B cell (primary cell): ENCODE results near the gene NYNRIN. TPM values are rescaled to one million over a fixed set of nuclear protein-coding genes. Genes with fewer than 3 reads are reported as not detected.

ENCODE experiments used
- ATAC-seq: fragments of 200-7000 bp; cut with Tn5 transposase; one replicate; pipeline ENCODE4 v1.10.0; 2021; ENCODE audit warnings: low read depth, mild to moderate bottlenecking, moderate number of reproducible peaks, moderate library complexity
- CTCF ChIA-PET: fragments of 350-600 bp; sonication (Branson Sonifier 250); formaldehyde crosslinking; loops from one replicate; lab custom pipeline; 2021; ENCODE audit warnings: antibody characterized with exemption, inconsistent platforms; lab: Charles Lee
- POLR2A ChIA-PET: fragments of 350-600 bp; sonication (Branson Sonifier 250); formaldehyde crosslinking; loops from one replicate; lab custom pipeline; 2021; ENCODE audit warnings: antibody characterized with exemption; lab: Charles Lee
- DNase-seq: peaks from one replicate; pipeline ENCODE4 v3.0.0; 2013
- H2AFZ ChIP-seq: 2 replicates; pipeline ENCODE4 v1.6.1; 2012; ENCODE audit warnings: mild to moderate bottlenecking, low read depth, low read length; ENCODE audit not compliant: insufficient read depth, poor library complexity, severe bottlenecking
- H3K27ac ChIP-seq, 2 donors: 1 replicate in 1 of 2; 2 replicates in 1 of 2; pipeline ENCODE4 v1.5.1; 2012 to 2013; ENCODE audit warnings: low read length in 2 of 2, mild to moderate bottlenecking in 2 of 2, moderate library complexity in 1 of 2
- H3K27me3 ChIP-seq, 4 experiments: fragments of 200-600 bp in 1 of 4; sonication (generic) in 1 of 4; replicated peaks in 1 of 4; 1 replicate in 2 of 4; 2 replicates in 2 of 4; pipeline versions ENCODE4 v1.6.1 to v1.7.0; 2013 to 2016; ENCODE audit warnings: low read length in 3 of 4, mild to moderate bottlenecking in 2 of 4, mixed read lengths in 1 of 4, moderate library complexity in 1 of 4; ENCODE audit not compliant: insufficient read depth in 4 of 4, control insufficient read depth in 3 of 4; ENCODE audit errors: control extremely low read depth in 1 of 4
- H3K36me3 ChIP-seq, 2 experiments: replicated peaks in 1 of 2; 1 replicate in 1 of 2; 2 replicates in 1 of 2; pipeline versions ENCODE4 v1.6.1 to v1.7.1; 2013; ENCODE audit warnings: low read length in 1 of 2; ENCODE audit not compliant: insufficient read depth in 2 of 2, control insufficient read depth in 1 of 2; ENCODE audit errors: control extremely low read depth in 1 of 2, extremely low read depth in 1 of 2
- H3K4me1 ChIP-seq, 2 donors: fragments of 200-600 bp in 1 of 2; sonication (generic) in 1 of 2; 1 replicate in 1 of 2; 2 replicates in 1 of 2; pipeline versions ENCODE4 v1.5.1 to v1.6.1; 2013 to 2017; ENCODE audit warnings: low read length in 2 of 2; ENCODE audit not compliant: control insufficient read depth in 2 of 2, insufficient read depth in 2 of 2
- H3K4me2 ChIP-seq: replicated peaks from 2 replicates; pipeline ENCODE3; 2012; ENCODE audit warnings: mild to moderate bottlenecking, low read depth, low read length; ENCODE audit not compliant: poor library complexity, severe bottlenecking
- H3K4me3 ChIP-seq, 5 experiments: fragments of 200-600 bp in 1 of 5; sonication (generic) in 1 of 5; 1 replicate in 3 of 5; 2 replicates in 2 of 5; pipeline versions ENCODE4 v1.5.1 to v1.7.0; 2011 to 2016; ENCODE audit warnings: low read length in 4 of 5, mild to moderate bottlenecking in 4 of 5, low read depth in 2 of 5, control low read depth in 1 of 5, moderate library complexity in 1 of 5; ENCODE audit not compliant: insufficient read depth in 1 of 5; ENCODE audit errors: control extremely low read depth in 1 of 5, extremely low read depth in 1 of 5
- H3K79me2 ChIP-seq: fragments of 200-600 bp; sonication (generic); one replicate; pipeline ENCODE4 v1.6.0; 2016; ENCODE audit warnings: low read length; ENCODE audit not compliant: control insufficient read depth, insufficient read depth
- H3K9ac ChIP-seq: fragments of 200-600 bp; sonication (generic); 2 replicates; pipeline ENCODE4 v1.6.1; 2017; ENCODE audit warnings: mild to moderate bottlenecking, low read length, moderate library complexity
- H3K9me3 ChIP-seq, 3 donors: one replicate each; pipeline versions ENCODE4 v1.6.1 to v1.7.1; 2013; ENCODE audit warnings: low read length in 2 of 3; ENCODE audit not compliant: control insufficient read depth in 2 of 3, insufficient read depth in 1 of 3; ENCODE audit errors: control extremely low read depth in 1 of 3
- H4K20me1 ChIP-seq: 2 replicates; pipeline ENCODE4 v1.6.0; 2012; ENCODE audit warnings: mild to moderate bottlenecking, low read length; ENCODE audit not compliant: insufficient read depth, control insufficient read depth, poor library complexity, severe bottlenecking
- H3K27ac Mint-ChIP-seq: one replicate; pipeline ENCODE4 v1.8.0; 2021; ENCODE audit warnings: mixed read lengths
- H3K27me3 Mint-ChIP-seq: one replicate; pipeline ENCODE4 v1.8.0; 2021; ENCODE audit warnings: mixed read lengths
- H3K4me1 Mint-ChIP-seq: one replicate; pipeline ENCODE4 v1.8.0; 2021; ENCODE audit warnings: mixed read lengths
- H3K4me3 Mint-ChIP-seq: one replicate; pipeline ENCODE4 v1.8.0; 2021; ENCODE audit warnings: mixed read lengths
- H3K9me3 Mint-ChIP-seq: one replicate; pipeline ENCODE4 v1.8.0; 2022; ENCODE audit warnings: mixed read lengths; ENCODE audit not compliant: insufficient read depth
- EZH2 ChIP-seq: IDR thresholded peaks from 2 replicates; pipeline ENCODE4 v1.6.1; 2012; ENCODE audit warnings: borderline replicate concordance, low read depth, mild to moderate bottlenecking, moderate library complexity, low read length; ENCODE audit not compliant: insufficient read depth, poor library complexity, severe bottlenecking
- WGBS: methylation state at CpG from one replicate; pipeline ENCODE4 v1.1.5; 2013; ENCODE audit warnings: missing lambda C conversion rate; ENCODE audit not compliant: insufficient coverage; 5-methylcytosine and 5-hydroxymethylcytosine counted together
- intact Hi-C: fragments of 100-400 bp; cut with micrococcal nuclease; formaldehyde crosslinking; loops from one replicate; pipeline ENCODE4 v1.10.0; 2022
- polyA plus RNA-seq: library from polyadenylated mRNA; depleted of rRNA; stranded (reverse); fragments of >200 nt; gene quantifications from 2 replicates; pipeline ENCODE4 v1.2.3, GENCODE V29; 2012
- total RNA-seq, 2 donors: library from RNA; stranded (reverse); fragments of 120-200 nt in 1 of 2; gene quantifications; 1 replicate in 1 of 2; 2 replicates in 1 of 2; pipeline versions ENCODE4 v1.2.3 to v1.2.4, GENCODE V29; 2013 to 2022
- TF ChIP-seq, protein P1 (sequence below): fragments of 200-600 bp; IDR thresholded peaks from one replicate; pipeline ENCODE4 v1.8.0; 2022; ENCODE audit warnings: antibody characterized with exemption, mild to moderate bottlenecking

NYNRIN gene
- total and polyA plus RNA-seq, 2 donors (not counting 1 experiment from before 2014, with no cell fraction given): 0.04 to 0.34 TPM

DNA sequence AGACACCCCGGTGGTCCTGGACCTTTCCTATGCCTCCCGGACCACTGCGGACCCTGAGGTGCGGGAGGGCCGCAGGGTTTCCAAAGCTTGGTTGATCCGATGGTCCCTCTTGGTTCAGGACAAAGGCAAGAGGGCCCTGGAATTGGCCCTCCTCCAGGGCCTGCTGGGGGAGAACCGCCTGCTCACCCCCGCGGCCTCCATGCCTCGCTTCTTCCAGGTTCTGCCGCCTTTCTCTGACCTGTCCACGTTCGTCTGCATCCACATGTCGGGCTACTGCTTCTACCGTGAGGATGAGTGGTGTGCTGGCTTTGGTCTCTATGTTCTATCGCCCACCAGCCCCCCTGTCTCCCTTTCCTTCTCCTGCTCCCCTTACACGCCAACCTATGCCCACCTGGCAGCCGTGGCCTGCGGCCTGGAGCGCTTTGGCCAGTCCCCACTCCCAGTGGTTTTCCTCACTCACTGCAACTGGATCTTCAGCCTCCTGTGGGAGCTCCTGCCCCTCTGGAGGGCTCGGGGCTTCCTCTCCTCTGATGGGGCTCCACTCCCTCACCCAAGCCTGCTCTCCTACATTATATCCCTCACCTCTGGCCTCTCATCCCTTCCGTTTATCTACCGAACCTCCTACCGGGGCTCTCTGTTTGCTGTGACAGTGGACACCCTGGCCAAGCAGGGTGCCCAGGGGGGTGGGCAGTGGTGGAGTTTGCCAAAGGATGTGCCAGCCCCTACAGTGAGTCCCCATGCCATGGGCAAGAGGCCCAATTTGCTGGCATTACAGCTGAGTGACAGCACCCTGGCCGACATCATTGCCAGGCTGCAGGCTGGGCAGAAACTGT lies 16.8 kb downstream of the NYNRIN start:
- Histone ChIP-seq H3K4me1 (no peaks in the 10 kb centered on the region), H4K20me1 (no peaks in the 10 kb centered on the region), H3K9me3 (no peaks in the 10 kb centered on the region), H3K9ac (no peak overlapping the region), H3K4me3 (no peak overlapping the region), H3K79me2 (no peaks in the 10 kb centered on the region), H3K27ac (no peak overlapping the region), H3K36me3 (no peaks in the 10 kb centered on the region), H2AFZ (no peak overlapping the region), H3K4me2 (no peak overlapping the region), H3K27me3 (peaks cover 0 to 43% (median 6%) of the 10 kb centered on the region in 4 experiments)
- intact Hi-C loops: no loop called here
- Mint-ChIP-seq H3K27ac (no peak overlapping the region), H3K4me3 (no peak overlapping the region), H3K4me1 (no peaks in the 10 kb centered on the region), H3K9me3 (no peaks in the 10 kb centered on the region), H3K27me3 (peaks cover 30% of the 10 kb centered on the region)
- CTCF ChIA-PET: interaction anchor here (4.1 kb wide), 1 partner anchor 9 kb away, joined by 21 read pairs; no protein-coding TSS in a partner anchor
- ATAC-seq (no peak), DNase-seq (no peak)
- POLR2A ChIA-PET: no interaction called here
- whole genome bisulfite sequencing: 95% methylated on average over 25 of the region's 25 CpGs
- TF ChIP-seq, protein P1, sequence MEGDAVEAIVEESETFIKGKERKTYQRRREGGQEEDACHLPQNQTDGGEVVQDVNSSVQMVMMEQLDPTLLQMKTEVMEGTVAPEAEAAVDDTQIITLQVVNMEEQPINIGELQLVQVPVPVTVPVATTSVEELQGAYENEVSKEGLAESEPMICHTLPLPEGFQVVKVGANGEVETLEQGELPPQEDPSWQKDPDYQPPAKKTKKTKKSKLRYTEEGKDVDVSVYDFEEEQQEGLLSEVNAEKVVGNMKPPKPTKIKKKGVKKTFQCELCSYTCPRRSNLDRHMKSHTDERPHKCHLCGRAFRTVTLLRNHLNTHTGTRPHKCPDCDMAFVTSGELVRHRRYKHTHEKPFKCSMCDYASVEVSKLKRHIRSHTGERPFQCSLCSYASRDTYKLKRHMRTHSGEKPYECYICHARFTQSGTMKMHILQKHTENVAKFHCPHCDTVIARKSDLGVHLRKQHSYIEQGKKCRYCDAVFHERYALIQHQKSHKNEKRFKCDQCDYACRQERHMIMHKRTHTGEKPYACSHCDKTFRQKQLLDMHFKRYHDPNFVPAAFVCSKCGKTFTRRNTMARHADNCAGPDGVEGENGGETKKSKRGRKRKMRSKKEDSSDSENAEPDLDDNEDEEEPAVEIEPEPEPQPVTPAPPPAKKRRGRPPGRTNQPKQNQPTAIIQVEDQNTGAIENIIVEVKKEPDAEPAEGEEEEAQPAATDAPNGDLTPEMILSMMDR: no peak
- no peak for TF ChIP-seq EZH2

DNA sequence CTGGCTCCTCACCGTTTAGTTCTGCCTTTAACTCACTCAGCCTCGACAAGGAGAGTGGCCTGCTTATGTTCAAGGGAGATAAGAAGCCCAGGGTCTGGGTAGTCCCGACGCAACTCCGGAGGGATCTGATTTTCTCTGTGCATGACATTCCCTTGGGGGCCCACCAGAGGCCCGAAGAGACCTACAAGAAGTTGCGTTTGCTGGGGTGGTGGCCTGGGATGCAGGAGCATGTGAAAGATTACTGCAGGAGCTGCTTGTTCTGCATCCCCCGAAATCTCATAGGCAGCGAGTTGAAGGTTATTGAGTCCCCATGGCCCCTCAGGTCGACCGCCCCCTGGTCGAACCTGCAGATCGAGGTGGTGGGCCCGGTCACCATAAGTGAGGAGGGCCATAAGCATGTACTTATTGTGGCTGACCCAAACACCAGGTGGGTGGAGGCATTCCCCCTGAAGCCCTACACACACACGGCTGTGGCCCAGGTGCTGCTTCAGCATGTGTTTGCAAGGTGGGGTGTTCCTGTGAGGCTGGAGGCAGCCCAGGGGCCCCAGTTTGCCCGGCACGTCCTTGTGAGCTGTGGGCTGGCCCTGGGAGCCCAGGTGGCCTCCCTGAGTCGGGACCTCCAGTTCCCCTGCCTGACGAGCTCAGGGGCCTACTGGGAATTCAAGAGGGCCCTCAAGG lies 17.6 kb downstream of the NYNRIN start:
- Histone ChIP-seq H3K9me3 (no peaks in the 10 kb centered on the region), H2AFZ (no peak overlapping the region), H3K4me3 (no peak overlapping the region), H4K20me1 (no peaks in the 10 kb centered on the region), H3K4me1 (no peaks in the 10 kb centered on the region), H3K9ac (no peak overlapping the region), H3K4me2 (no peak overlapping the region), H3K27me3 (peaks cover 0 to 43% (median 7%) of the 10 kb centered on the region in 4 experiments), H3K27ac (no peak overlapping the region), H3K36me3 (no peaks in the 10 kb centered on the region), H3K79me2 (no peaks in the 10 kb centered on the region)
- Mint-ChIP-seq H3K4me1 (no peaks in the 10 kb centered on the region), H3K9me3 (no peaks in the 10 kb centered on the region), H3K27me3 (peaks cover 34% of the 10 kb centered on the region), H3K4me3 (no peak overlapping the region), H3K27ac (no peak overlapping the region)
- TF ChIP-seq, protein P1: no peak
- TF ChIP-seq EZH2: no peak
- WGBS: 68% methylated on average over 18 of the region's 19 CpGs
- ATAC-seq (no peak), DNase-seq (no peak)
- ChIA-PET POLR2A (no interaction called here), CTCF (interaction anchor here (0.9 kb wide), 1 partner anchor 15 kb away, joined by 4 read pairs; no protein-coding TSS in a partner anchor)
- intact Hi-C loops: no loop called here
